Measurements from ENCODE around the gene GPD1. TPM values are rescaled to one million over a fixed set of nuclear protein-coding genes. Genes with fewer than 3 reads are reported as not detected.

Gene GPD1
- total RNA-seq, 1 donor = 0.36 TPM

DNA sequence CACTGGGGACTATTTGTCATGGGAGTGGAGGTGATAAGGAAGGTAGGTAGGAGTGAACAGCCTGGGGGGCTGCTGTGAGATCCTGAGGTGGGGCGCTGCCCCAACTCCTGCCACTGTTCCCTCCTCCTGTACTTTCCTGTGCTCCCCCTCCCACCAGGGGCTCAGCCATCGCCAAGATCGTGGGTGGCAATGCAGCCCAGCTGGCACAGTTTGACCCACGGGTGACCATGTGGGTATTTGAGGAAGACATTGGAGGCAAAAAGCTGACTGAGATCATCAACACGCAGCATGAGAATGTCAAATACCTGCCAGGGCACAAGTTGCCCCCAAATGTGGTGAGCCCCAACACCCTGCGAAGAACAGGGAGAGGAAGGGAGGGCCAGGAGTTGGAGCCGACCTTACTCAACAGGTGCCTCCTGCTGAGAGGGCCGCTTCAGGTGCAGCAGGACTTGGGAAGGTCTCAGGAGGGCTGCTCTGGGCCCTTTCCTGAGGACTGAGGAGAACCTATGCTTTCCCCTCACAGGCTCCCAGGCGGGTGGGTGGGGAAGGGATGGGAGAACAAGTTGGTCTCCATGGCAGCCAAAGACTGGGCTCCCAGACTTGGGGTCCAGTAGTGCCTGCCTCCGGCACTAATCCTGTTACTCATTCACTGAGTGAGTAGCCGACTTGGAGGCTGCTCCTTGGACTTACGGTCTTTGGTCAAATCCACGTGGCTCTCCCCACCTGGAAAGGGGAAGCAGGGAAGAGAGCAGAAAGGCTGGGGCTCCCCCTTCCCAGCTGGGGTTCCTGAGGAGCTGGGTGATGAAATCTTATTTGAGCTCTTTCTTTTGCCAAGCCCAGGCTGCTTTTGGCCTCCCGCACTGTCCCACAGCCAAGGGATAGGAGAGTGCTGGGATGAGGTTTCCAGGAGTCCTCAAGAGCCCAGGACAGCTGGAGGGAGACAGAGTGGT, 884 bp downstream of the GPD1 start:
- H3K4me3 ChIP-seq (ENCODE audit: low read depth, low read length) = no peak overlapping the region
- TF ChIP-seq, protein P1, sequence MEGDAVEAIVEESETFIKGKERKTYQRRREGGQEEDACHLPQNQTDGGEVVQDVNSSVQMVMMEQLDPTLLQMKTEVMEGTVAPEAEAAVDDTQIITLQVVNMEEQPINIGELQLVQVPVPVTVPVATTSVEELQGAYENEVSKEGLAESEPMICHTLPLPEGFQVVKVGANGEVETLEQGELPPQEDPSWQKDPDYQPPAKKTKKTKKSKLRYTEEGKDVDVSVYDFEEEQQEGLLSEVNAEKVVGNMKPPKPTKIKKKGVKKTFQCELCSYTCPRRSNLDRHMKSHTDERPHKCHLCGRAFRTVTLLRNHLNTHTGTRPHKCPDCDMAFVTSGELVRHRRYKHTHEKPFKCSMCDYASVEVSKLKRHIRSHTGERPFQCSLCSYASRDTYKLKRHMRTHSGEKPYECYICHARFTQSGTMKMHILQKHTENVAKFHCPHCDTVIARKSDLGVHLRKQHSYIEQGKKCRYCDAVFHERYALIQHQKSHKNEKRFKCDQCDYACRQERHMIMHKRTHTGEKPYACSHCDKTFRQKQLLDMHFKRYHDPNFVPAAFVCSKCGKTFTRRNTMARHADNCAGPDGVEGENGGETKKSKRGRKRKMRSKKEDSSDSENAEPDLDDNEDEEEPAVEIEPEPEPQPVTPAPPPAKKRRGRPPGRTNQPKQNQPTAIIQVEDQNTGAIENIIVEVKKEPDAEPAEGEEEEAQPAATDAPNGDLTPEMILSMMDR (IDR thresholded peaks at IDR 0.05; ENCODE audit: insufficient read depth, low read length) = no peak
- DNase-seq (ENCODE audit: low read depth) = peak; percentile 21

DNA sequence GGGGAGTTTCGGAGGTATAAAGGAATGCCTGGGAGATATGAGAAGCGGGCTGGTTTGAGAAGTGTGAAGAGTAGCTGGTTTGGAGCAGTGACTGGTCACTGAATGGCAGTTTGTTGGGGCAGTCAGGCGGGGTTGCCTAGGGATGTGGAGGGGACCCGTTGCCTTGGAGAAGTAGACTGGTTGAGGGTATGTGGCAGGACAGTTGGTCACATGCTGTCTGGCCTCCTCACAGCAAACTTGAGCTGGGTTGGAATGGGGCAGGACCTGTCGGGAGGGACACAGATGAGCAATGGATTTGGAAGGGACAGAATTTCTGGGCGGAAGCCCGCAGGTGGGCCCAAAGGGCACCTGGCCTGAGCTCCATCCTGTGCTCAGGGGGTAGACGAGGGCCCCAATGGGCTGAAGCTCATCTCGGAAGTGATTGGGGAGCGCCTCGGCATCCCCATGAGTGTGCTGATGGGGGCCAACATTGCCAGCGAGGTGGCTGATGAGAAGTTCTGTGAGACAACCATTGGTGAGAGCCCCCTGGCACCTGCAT, 2.2 kb downstream of the GPD1 start:
- no peak for DNase-seq (ENCODE audit: low read depth)
- TF ChIP-seq, protein P1 (IDR thresholded peaks at IDR 0.05; ENCODE audit: insufficient read depth, low read length) = no peak
- H3K4me3 ChIP-seq (ENCODE audit: low read depth, low read length) = no peak overlapping the region

- DNase-seq (ENCODE audit: low read depth) = no peak
- H3K4me3 ChIP-seq (ENCODE audit: low read depth, low read length) = no peak overlapping the region
- TF ChIP-seq, protein P1 (IDR thresholded peaks at IDR 0.05; ENCODE audit: insufficient read depth, low read length) = no peak
Measured at GRCh38 chr12:50106907-50107306, 3.1 kb downstream of the GPD1 start.

GRCh38 chr12:50107416-50108268, 3.8 kb downstream of the GPD1 start:
- H3K4me3 ChIP-seq (ENCODE audit: low read depth, low read length) = no peak overlapping the region
- DNase-seq (ENCODE audit: low read depth) = no peak
- TF ChIP-seq, protein P1 (IDR thresholded peaks at IDR 0.05; ENCODE audit: insufficient read depth, low read length) = no peak

DNA sequence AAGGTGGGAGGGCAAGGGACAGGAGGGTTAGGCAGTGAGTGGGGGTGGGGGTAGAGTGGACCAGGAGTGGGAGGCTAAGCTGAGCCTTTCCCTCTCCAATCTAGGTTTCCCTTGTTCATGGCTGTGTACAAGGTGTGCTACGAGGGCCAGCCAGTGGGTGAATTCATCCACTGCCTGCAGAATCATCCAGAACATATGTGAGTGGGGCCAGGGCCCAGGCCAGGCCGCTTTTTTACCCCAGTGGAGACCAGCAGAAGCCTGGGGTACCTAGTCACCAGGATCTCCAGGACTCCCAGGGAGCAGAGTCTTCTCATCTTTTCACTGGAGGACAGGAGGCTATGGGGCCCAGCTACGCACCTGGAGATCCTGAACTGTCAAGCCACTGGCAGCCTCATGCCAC, 5.5 kb downstream of the GPD1 start:
- TF ChIP-seq, protein P1 (IDR thresholded peaks at IDR 0.05; ENCODE audit: insufficient read depth, low read length) = no peak
- DNase-seq (ENCODE audit: low read depth) = no peak
- H3K4me3 ChIP-seq (ENCODE audit: low read depth, low read length) = no peak overlapping the region

GRCh38 chr12:50110127-50110761, 6.4 kb downstream of the GPD1 start:
- no peak overlapping the region for H3K4me3 ChIP-seq (ENCODE audit: low read depth, low read length)
- DNase-seq (ENCODE audit: low read depth) = no peak
- TF ChIP-seq, protein P1 (IDR thresholded peaks at IDR 0.05; ENCODE audit: insufficient read depth, low read length) = no peak

Measured in fibroblast of the aortic adventitia (primary cell).